ENCODE measurements around the gene TMEM119.

GRCh38 chr12:108646600-108647579, 49.0 kb upstream of the TMEM119 start:
- no peak for TF ChIP-seq CTCF (IDR thresholded peaks at IDR 0.05)
- no peak for TF ChIP-seq TCF7L2 (IDR thresholded peaks at IDR 0.05; ENCODE audit: low read depth, low read length)
- no peak for TF ChIP-seq POLR2AphosphoS5 (IDR thresholded peaks at IDR 0.05; ENCODE audit: low read depth, low read length)

Measured in Panc1 (cell line).